B cell (primary cell): Measurements from ENCODE around the gene AP3B2.
"Not testable (repeated sequence)": the region's sequence is repeated elsewhere in the genome, so short reads cannot be mapped to it uniquely, and the experiment has no call there.

Source experiments
- EZH2 ChIP-seq: IDR thresholded peaks from 2 replicates; pipeline ENCODE4 v1.6.1; 2012; ENCODE audit warnings: borderline replicate concordance, low read depth, mild to moderate bottlenecking, moderate library complexity, low read length; ENCODE audit not compliant: insufficient read depth, poor library complexity, severe bottlenecking
- TF ChIP-seq, protein P1 (sequence below): fragments of 200-600 bp; IDR thresholded peaks from one replicate; pipeline ENCODE4 v1.8.0; 2022; ENCODE audit warnings: antibody characterized with exemption, mild to moderate bottlenecking

DNA sequence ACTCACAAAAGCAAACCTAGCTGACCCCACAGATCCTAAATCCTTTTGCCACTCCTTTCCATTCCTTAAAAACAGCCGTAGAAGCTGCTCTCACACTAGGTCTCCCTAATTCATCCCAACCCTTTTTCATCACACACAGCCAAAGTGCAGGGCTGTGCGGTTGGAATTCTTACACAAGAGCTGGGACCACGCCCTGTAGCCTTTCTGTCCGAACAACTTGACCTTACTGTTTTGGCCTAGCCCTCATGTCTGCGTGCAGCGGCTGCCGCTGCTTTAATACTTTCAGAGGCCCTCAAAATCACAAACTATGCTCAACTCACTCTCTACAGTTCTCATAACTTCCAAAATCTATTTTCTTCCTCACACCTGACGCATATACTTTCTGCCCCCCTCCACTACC is 3.8 kb downstream of the AP3B2 start:
- TF ChIP-seq, protein P1, sequence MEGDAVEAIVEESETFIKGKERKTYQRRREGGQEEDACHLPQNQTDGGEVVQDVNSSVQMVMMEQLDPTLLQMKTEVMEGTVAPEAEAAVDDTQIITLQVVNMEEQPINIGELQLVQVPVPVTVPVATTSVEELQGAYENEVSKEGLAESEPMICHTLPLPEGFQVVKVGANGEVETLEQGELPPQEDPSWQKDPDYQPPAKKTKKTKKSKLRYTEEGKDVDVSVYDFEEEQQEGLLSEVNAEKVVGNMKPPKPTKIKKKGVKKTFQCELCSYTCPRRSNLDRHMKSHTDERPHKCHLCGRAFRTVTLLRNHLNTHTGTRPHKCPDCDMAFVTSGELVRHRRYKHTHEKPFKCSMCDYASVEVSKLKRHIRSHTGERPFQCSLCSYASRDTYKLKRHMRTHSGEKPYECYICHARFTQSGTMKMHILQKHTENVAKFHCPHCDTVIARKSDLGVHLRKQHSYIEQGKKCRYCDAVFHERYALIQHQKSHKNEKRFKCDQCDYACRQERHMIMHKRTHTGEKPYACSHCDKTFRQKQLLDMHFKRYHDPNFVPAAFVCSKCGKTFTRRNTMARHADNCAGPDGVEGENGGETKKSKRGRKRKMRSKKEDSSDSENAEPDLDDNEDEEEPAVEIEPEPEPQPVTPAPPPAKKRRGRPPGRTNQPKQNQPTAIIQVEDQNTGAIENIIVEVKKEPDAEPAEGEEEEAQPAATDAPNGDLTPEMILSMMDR, result not testable (repeated sequence)
- TF ChIP-seq EZH2, result not testable (repeated sequence)
